Measurements from ENCODE around the gene DDX47.
"Not testable (repeated sequence)": the region's sequence is repeated elsewhere in the genome, so short reads cannot be mapped to it uniquely, and the experiment has no call there.

The DDX47 gene

GRCh38 chr12:12790956-12791355 is 22.2 kb upstream of the DDX47 start:
- peaks cover 22% of the 10 kb centered on the region for H3K4me1 Mint-ChIP-seq
- ATAC-seq: no peak

GRCh38 chr12:12791756-12792369 is 21.3 kb upstream of the DDX47 start:
- DNase-seq (ENCODE audit: low spot score in 2 of 2) (no peak), ATAC-seq (no peak)
- H3K4me3 Mint-ChIP-seq: no peak overlapping the region
- H3K36me3 Mint-ChIP-seq: peaks cover 12% of the 10 kb centered on the region
- no peak overlapping the region for H3K27ac Mint-ChIP-seq
- peaks cover 22% of the 10 kb centered on the region for H3K4me1 Mint-ChIP-seq
- no peaks in the 10 kb centered on the region for H3K9me3 Mint-ChIP-seq

More at GRCh38 chr12:12790956-12791355, 22.2 kb upstream of the DDX47 start:
- Mint-ChIP-seq H3K9me3 (no peaks in the 10 kb centered on the region), H3K36me3 (peaks cover 12% of the 10 kb centered on the region), H3K27ac (no peak overlapping the region), H3K4me3 (no peak overlapping the region)
- no peak for DNase-seq (ENCODE audit: low spot score in 2 of 2)

GRCh38 chr12:12792421-12792820 is 20.7 kb upstream of the DDX47 start:
- no peak overlapping the region for H3K27ac Mint-ChIP-seq
- no peak for DNase-seq (ENCODE audit: low spot score in 2 of 2)
- ATAC-seq: no peak
- H3K4me1 Mint-ChIP-seq: peaks cover 19% of the 10 kb centered on the region
- H3K4me3 Mint-ChIP-seq: no peak overlapping the region
- peaks cover 7% of the 10 kb centered on the region for H3K36me3 Mint-ChIP-seq
- no peaks in the 10 kb centered on the region for H3K9me3 Mint-ChIP-seq

GRCh38 chr12:12794686-12795085 is 18.5 kb upstream of the DDX47 start:
- Mint-ChIP-seq H3K27ac (no peak overlapping the region), H3K36me3 (no peaks in the 10 kb centered on the region), H3K9me3 (no peaks in the 10 kb centered on the region), H3K4me3 (no peak overlapping the region), H3K4me1 (no peaks in the 10 kb centered on the region)
- DNase-seq (ENCODE audit: low spot score in 2 of 2) (no peak), ATAC-seq (no peak)

GRCh38 chr12:12796171-12796570 is 17.0 kb upstream of the DDX47 start:
- no peak for ATAC-seq
- peaks cover 6% of the 10 kb centered on the region for H3K4me1 Mint-ChIP-seq
- no peak for DNase-seq (ENCODE audit: low spot score in 2 of 2)
- no peaks in the 10 kb centered on the region for H3K9me3 Mint-ChIP-seq
- no peak overlapping the region for H3K27ac Mint-ChIP-seq
- H3K36me3 Mint-ChIP-seq: no peaks in the 10 kb centered on the region
- no peak overlapping the region for H3K4me3 Mint-ChIP-seq

- no peaks in the 10 kb centered on the region for H3K36me3 Mint-ChIP-seq
- no peak overlapping the region for H3K4me3 Mint-ChIP-seq
- no peaks in the 10 kb centered on the region for H3K9me3 Mint-ChIP-seq
These were observed 16.0 kb upstream of the DDX47 start for GRCh38 chr12:12796928-12797793.

GRCh38 chr12:12797794-12798152 is 15.4 kb upstream of the DDX47 start:
- ATAC-seq (no peak), DNase-seq (ENCODE audit: low spot score in 2 of 2) (no peak)
- no peak overlapping the region for H3K4me3 Mint-ChIP-seq
- H3K4me1 Mint-ChIP-seq: peaks cover 12% of the 10 kb centered on the region
- H3K9me3 Mint-ChIP-seq: no peaks in the 10 kb centered on the region
- H3K36me3 Mint-ChIP-seq: no peaks in the 10 kb centered on the region
- H3K27ac Mint-ChIP-seq: no peak overlapping the region

More at GRCh38 chr12:12796928-12797793, 16.0 kb upstream of the DDX47 start:
- no peak for ATAC-seq
- DNase-seq (ENCODE audit: low spot score in 2 of 2): no peak
- Mint-ChIP-seq H3K4me1 (peaks cover 9% of the 10 kb centered on the region), H3K27ac (no peak overlapping the region)

GRCh38 chr12:12798480-12798879 is 14.7 kb upstream of the DDX47 start:
- ATAC-seq (no peak), DNase-seq (ENCODE audit: low spot score in 2 of 2) (no peak)
- no peaks in the 10 kb centered on the region for H3K9me3 Mint-ChIP-seq
- peaks cover 19% of the 10 kb centered on the region for H3K4me1 Mint-ChIP-seq
- no peak overlapping the region for H3K4me3 Mint-ChIP-seq
- peaks cover 5% of the 10 kb centered on the region for H3K36me3 Mint-ChIP-seq
- H3K27ac Mint-ChIP-seq: no peak overlapping the region

- no peak overlapping the region for H3K27ac Mint-ChIP-seq
- peaks cover 23% of the 10 kb centered on the region for H3K4me1 Mint-ChIP-seq
- H3K4me3 Mint-ChIP-seq: no peak overlapping the region
- peaks cover 6% of the 10 kb centered on the region for H3K36me3 Mint-ChIP-seq
- ATAC-seq (no peak), DNase-seq (ENCODE audit: low spot score in 2 of 2) (no peak)
- H3K9me3 Mint-ChIP-seq: no peaks in the 10 kb centered on the region
These were observed 13.8 kb upstream of the DDX47 start for GRCh38 chr12:12799163-12799920.

GRCh38 chr12:12800406-12801180 is 12.6 kb upstream of the DDX47 start:
- peaks cover 6% of the 10 kb centered on the region for H3K36me3 Mint-ChIP-seq
- H3K4me3 Mint-ChIP-seq: no peak overlapping the region
- ATAC-seq (no peak), DNase-seq (ENCODE audit: low spot score in 2 of 2) (no peak)
- H3K4me1 Mint-ChIP-seq: peaks cover 30% of the 10 kb centered on the region
- H3K27ac Mint-ChIP-seq: no peak overlapping the region
- H3K9me3 Mint-ChIP-seq: no peaks in the 10 kb centered on the region

GRCh38 chr12:12801656-12802055 is 11.5 kb upstream of the DDX47 start:
- not testable (repeated sequence) for H3K27ac Mint-ChIP-seq; H3K9me3 Mint-ChIP-seq; DNase-seq (ENCODE audit: low spot score in 2 of 2); H3K4me3 Mint-ChIP-seq; ATAC-seq; H3K36me3 Mint-ChIP-seq
- peaks cover 30% of the 10 kb centered on the region for H3K4me1 Mint-ChIP-seq

- Mint-ChIP-seq H3K4me3 (peak overlapping the region; percentile 5), H3K27ac (no peak overlapping the region), H3K9me3 (no peaks in the 10 kb centered on the region), H3K36me3 (peaks cover 6% of the 10 kb centered on the region), H3K4me1 (peaks cover 44% of the 10 kb centered on the region)
- peak; percentile 86 for ATAC-seq
- no peak for DNase-seq (ENCODE audit: low spot score in 2 of 2)
These were observed 10.0 kb upstream of the DDX47 start for GRCh38 chr12:12803186-12803585.

GRCh38 chr12:12804011-12804410 is 9.1 kb upstream of the DDX47 start:
- Mint-ChIP-seq H3K36me3 (peaks cover 11% of the 10 kb centered on the region), H3K9me3 (no peaks in the 10 kb centered on the region), H3K27ac (no peak overlapping the region), H3K4me1 (peaks cover 52% of the 10 kb centered on the region), H3K4me3 (no peak overlapping the region)
- ATAC-seq (no peak), DNase-seq (ENCODE audit: low spot score in 2 of 2) (no peak)

- Mint-ChIP-seq H3K36me3 (peaks cover 11% of the 10 kb centered on the region), H3K4me3 (no peak overlapping the region), H3K27ac (no peak overlapping the region), H3K4me1 (peaks cover 57% of the 10 kb centered on the region), H3K9me3 (no peaks in the 10 kb centered on the region)
- ATAC-seq (no peak), DNase-seq (ENCODE audit: low spot score in 2 of 2) (no peak)
These were observed 8.7 kb upstream of the DDX47 start for GRCh38 chr12:12804432-12804886.

Measured in stimulated activated effector memory CD8-positive, alpha-beta T cell treated with anti-CD3 and anti-CD28 coated beads, Interleukin-12 subunit alpha, Interleukin-12 subunit beta, amount 100 ng/mL, for 72 hours (primary cell).